Fibroblast of lung (primary cell): ENCODE results near the gene JAZF1. TPM values are rescaled to one million over a fixed set of nuclear protein-coding genes. Genes with fewer than 3 reads are reported as not detected.
A peak's percentile ranks its signal among the peaks of the same experiment; 100 is the strongest.

Experiments used
- DNase-seq, 2 donors: peaks; one replicate each; pipeline versions ENCODE4 v3.0.0 to v3.0.0-alpha.2; 2010; ENCODE audit warnings: low read depth in 2 of 2
- H2AFZ ChIP-seq: 2 replicates; pipeline ENCODE4 v1.5.1; 2012; ENCODE audit warnings: low read length, control low read depth, inconsistent platforms
- H3K27ac ChIP-seq: 2 replicates; pipeline ENCODE4 v1.5.1; 2011; ENCODE audit warnings: low read length, control low read depth; ENCODE audit not compliant: insufficient read depth
- H3K27me3 ChIP-seq: 2 replicates; pipeline ENCODE4 v1.5.1; 2011; ENCODE audit warnings: mild to moderate bottlenecking, low read length; ENCODE audit not compliant: control insufficient read depth, insufficient read depth
- H3K36me3 ChIP-seq: 2 replicates; pipeline ENCODE4 v1.5.1; 2011; ENCODE audit warnings: low read length; ENCODE audit not compliant: control insufficient read depth, insufficient read depth
- H3K4me1 ChIP-seq: 2 replicates; pipeline ENCODE4 v1.5.1; 2011; ENCODE audit warnings: low read length; ENCODE audit not compliant: control insufficient read depth, insufficient read depth; ENCODE audit errors: extremely low read depth
- H3K4me2 ChIP-seq: 2 replicates; pipeline ENCODE4 v1.5.1; 2011; ENCODE audit warnings: low read length, control low read depth; ENCODE audit not compliant: insufficient read depth; ENCODE audit errors: extremely low read depth
- H3K4me3 ChIP-seq, 4 experiments: fragments of 200-600 bp in 1 of 4; sonication (generic) in 1 of 4; replicated peaks in 1 of 4; 2 replicates each; pipeline ENCODE4 v1.5.1; 2011 to 2016; ENCODE audit warnings: low read length in 4 of 4, low read depth in 3 of 4, mild to moderate bottlenecking in 3 of 4, control low read depth in 2 of 4, inconsistent platforms in 1 of 4, mixed read lengths in 1 of 4; ENCODE audit not compliant: insufficient read depth in 1 of 4; ENCODE audit errors: control extremely low read depth in 1 of 4
- H3K79me2 ChIP-seq: 2 replicates; pipeline ENCODE4 v1.5.1; 2012; ENCODE audit warnings: mild to moderate bottlenecking, low read length, inconsistent platforms; ENCODE audit not compliant: control insufficient read depth, insufficient read depth
- H3K9ac ChIP-seq: 2 replicates; pipeline ENCODE4 v1.5.1; 2011; ENCODE audit warnings: mild to moderate bottlenecking, low read length, control low read depth; ENCODE audit not compliant: insufficient read depth
- H3K9me3 ChIP-seq: 2 replicates; pipeline ENCODE4 v1.5.1; 2012; ENCODE audit warnings: low read depth, low read length; ENCODE audit not compliant: control insufficient read depth, insufficient read depth
- H4K20me1 ChIP-seq: 2 replicates; pipeline ENCODE4 v1.5.1; 2011; ENCODE audit warnings: low read length; ENCODE audit not compliant: control insufficient read depth, insufficient read depth; ENCODE audit errors: extremely low read depth
- CTCF ChIP-seq, 2 donors: IDR thresholded peaks in 1 of 2; conservative IDR thresholded peaks in 1 of 2; 1 replicate in 1 of 2; 2 replicates in 1 of 2; pipeline ENCODE4 v1.5.1; 2011 to 2012; ENCODE audit warnings: low read length in 2 of 2, control low read depth in 1 of 2, inconsistent platforms in 1 of 2, low read depth in 1 of 2, mild to moderate bottlenecking in 1 of 2
- EZH2 ChIP-seq: IDR thresholded peaks from 2 replicates; pipeline ENCODE4 v1.5.1; 2012; ENCODE audit warnings: low read length, control low read depth, mild to moderate bottlenecking; ENCODE audit errors: missing control alignments
- polyA plus RNA-seq, 2 donors: library from polyadenylated mRNA; depleted of rRNA in 1 of 2; stranded (reverse) in 1 of 2; unstranded in 1 of 2; fragments of >200 nt; gene quantifications; 2 replicates each; pipeline ENCODE4 v1.2.1, GENCODE V29; 2011 to 2012; ENCODE audit warnings: missing spikeins in 1 of 2
- total RNA-seq: library from RNA; depleted of rRNA; stranded (reverse); fragments of >200 nt; gene quantifications from 2 replicates; pipeline ENCODE4 v1.2.1, GENCODE V29; 2014

Gene JAZF1
- total and polyA plus RNA-seq, 2 donors (not counting 1 experiment from before 2014, with no cell fraction given), result 9.1 to 9.3 TPM

GRCh38 chr7:28128608-28129007 is 52.0 kb downstream of the JAZF1 start:
- H3K79me2 ChIP-seq, result no peaks in the 10 kb centered on the region
- H4K20me1 ChIP-seq, result no peaks in the 10 kb centered on the region
- no peak overlapping the region for H3K9ac ChIP-seq
- H3K27me3 ChIP-seq, result no peaks in the 10 kb centered on the region
- peak in 1 of 2 donors; percentile 89 for DNase-seq
- H3K36me3 ChIP-seq, result no peaks in the 10 kb centered on the region
- H3K4me2 ChIP-seq, result no peak overlapping the region
- H3K27ac ChIP-seq, result no peak overlapping the region
- H3K9me3 ChIP-seq, result no peaks in the 10 kb centered on the region
- peaks cover 2% of the 10 kb centered on the region for H3K4me1 ChIP-seq
- no peak for TF ChIP-seq EZH2
- TF ChIP-seq CTCF (conservative IDR thresholded peaks at IDR 0.05 in 1 of 2, IDR thresholded peaks at IDR 0.05 in 1 of 2; ENCODE audit: low read depth in 1 of 2, low read length in 2 of 2), result no peak
- no peak overlapping the region for H3K4me3 ChIP-seq
- H2AFZ ChIP-seq, result no peak overlapping the region

GRCh38 chr7:28126410-28127041 is 54.1 kb downstream of the JAZF1 start:
- TF ChIP-seq EZH2, result no peak
- no peak for TF ChIP-seq CTCF (conservative IDR thresholded peaks at IDR 0.05 in 1 of 2, IDR thresholded peaks at IDR 0.05 in 1 of 2; ENCODE audit: low read depth in 1 of 2, low read length in 2 of 2)
- H3K79me2 ChIP-seq, result no peaks in the 10 kb centered on the region

DNA sequence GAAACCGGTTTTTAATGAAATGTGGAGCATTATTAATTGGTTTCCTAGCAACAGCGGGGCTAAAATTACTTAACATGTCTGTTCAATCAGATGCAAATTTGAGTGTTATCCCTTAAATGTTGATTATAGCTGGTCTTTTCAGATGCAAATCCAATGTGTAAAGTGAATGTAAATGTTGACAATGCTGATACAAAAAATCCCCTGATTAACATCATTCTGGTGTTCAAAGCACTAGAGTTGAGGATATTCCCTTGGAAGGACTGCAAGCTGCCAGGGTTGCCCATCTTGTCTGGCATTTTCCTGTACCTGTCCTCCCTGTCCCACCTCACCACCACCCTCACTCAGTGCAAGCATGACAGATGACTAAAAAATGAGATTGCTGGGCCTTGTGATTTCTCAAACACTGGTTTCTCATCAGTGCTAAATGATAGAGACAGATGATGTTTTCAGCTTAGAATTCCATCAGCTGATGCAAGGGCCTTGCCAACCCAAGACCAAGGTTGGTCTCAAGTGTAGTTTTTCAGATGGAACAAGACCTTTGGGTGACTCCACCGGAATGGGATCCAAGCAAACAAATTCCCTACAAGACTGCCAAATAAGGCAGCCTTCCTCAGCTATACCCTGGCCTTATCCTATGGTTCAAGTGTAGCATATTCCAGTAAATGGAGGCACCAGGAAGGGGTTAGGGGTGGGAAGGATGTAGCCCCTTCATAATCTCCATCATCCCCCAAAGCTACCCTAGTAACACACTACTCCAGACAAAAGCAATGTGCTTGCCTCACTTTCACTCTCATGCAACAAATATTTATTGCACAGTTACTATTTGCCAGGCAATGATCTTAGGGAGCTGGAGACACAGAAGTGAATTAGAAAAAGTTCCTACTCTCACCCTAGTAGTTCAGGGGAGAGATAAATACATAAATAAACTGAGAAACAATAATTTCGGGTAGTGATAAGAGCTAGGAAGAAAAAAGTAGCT is 54.9 kb downstream of the JAZF1 start:
- Histone ChIP-seq H2AFZ (no peak overlapping the region), H3K27ac (no peak overlapping the region), H4K20me1 (no peaks in the 10 kb centered on the region), H3K4me2 (no peak overlapping the region), H3K4me3 (no peak overlapping the region), H3K9me3 (no peaks in the 10 kb centered on the region), H3K4me1 (peaks cover 2% of the 10 kb centered on the region), H3K36me3 (no peaks in the 10 kb centered on the region), H3K79me2 (no peaks in the 10 kb centered on the region), H3K27me3 (no peaks in the 10 kb centered on the region), H3K9ac (no peak overlapping the region)
- DNase-seq, result peak; percentile 51 to 59
- TF ChIP-seq EZH2 (no peak), CTCF (conservative IDR thresholded peaks at IDR 0.05 in 1 of 2, IDR thresholded peaks at IDR 0.05 in 1 of 2; ENCODE audit: low read depth in 1 of 2, low read length in 2 of 2) (no peak)

More at GRCh38 chr7:28126410-28127041, 54.1 kb downstream of the JAZF1 start:
- Histone ChIP-seq H4K20me1 (no peaks in the 10 kb centered on the region), H3K4me1 (peaks cover 2% of the 10 kb centered on the region), H3K9ac (no peak overlapping the region), H3K4me2 (no peak overlapping the region), H3K9me3 (no peaks in the 10 kb centered on the region), H3K27me3 (no peaks in the 10 kb centered on the region), H3K4me3 (no peak overlapping the region), H3K36me3 (no peaks in the 10 kb centered on the region), H3K27ac (no peak overlapping the region), H2AFZ (no peak overlapping the region)
- no peak for DNase-seq
